Mammary epithelial cell (primary cell): Measurements from ENCODE around the gene HAGHL.
A peak's percentile ranks its signal among the peaks of the same experiment; 100 is the strongest.

Source experiments
- CTCF ChIP-seq, 2 donors: IDR thresholded peaks in 1 of 2; conservative IDR thresholded peaks in 1 of 2; 2 replicates each; pipeline ENCODE4 v1.5.1; 2011 to 2012; ENCODE audit warnings: inconsistent platforms in 2 of 2, low read length in 2 of 2, mild to moderate bottlenecking in 2 of 2, control low read depth in 1 of 2, low read depth in 1 of 2; ENCODE audit not compliant: insufficient read depth in 1 of 2; ENCODE audit errors: extremely low read depth in 1 of 2
- EZH2 ChIP-seq: IDR thresholded peaks from 2 replicates; pipeline ENCODE4 v1.6.1; 2012; ENCODE audit warnings: low read length, inconsistent platforms, borderline replicate concordance

GRCh38 chr16:745739-746138, 18.8 kb downstream of the HAGHL start:
- TF ChIP-seq CTCF (conservative IDR thresholded peaks at IDR 0.05 in 1 of 2, IDR thresholded peaks at IDR 0.05 in 1 of 2; ENCODE audit: extremely low read depth in 1 of 2, insufficient read depth in 1 of 2, low read depth in 1 of 2, low read length in 2 of 2): peak; percentile 16 to 69
- no peak for TF ChIP-seq EZH2
